SK-N-SH (cell line): Measurements from ENCODE around the gene CRAT.

Experiments
- EP300 ChIP-seq, 2 experiments: IDR thresholded peaks; 2 replicates each; pipeline versions ENCODE4 v1.4.0 to v1.6.1; 2012; ENCODE audit warnings: borderline replicate concordance in 1 of 2, low read depth in 1 of 2, low read length in 1 of 2
- GABPA ChIP-seq: IDR thresholded peaks from 2 replicates; pipeline ENCODE4 v1.4.0; 2012; ENCODE audit warnings: low read depth, mild to moderate bottlenecking
- IRF3 ChIP-seq: fragments of 150-350 bp; IDR thresholded peaks from 2 replicates; pipeline ENCODE4 v1.6.1; 2016; ENCODE audit warnings: mild to moderate bottlenecking, low read depth, low read length
- POLR2AphosphoS5 ChIP-seq: IDR thresholded peaks from 2 replicates; pipeline ENCODE4 v1.6.1; 2012; ENCODE audit warnings: low read depth, low read length
- RCOR1 ChIP-seq: fragments of 150-350 bp; IDR thresholded peaks from 2 replicates; pipeline ENCODE4 v1.6.1; 2017; ENCODE audit warnings: antibody characterized with exemption, low read length
- RXRA ChIP-seq: IDR thresholded peaks from 2 replicates; pipeline ENCODE4 v1.4.0; 2012; ENCODE audit warnings: low read depth, mild to moderate bottlenecking, borderline replicate concordance
- TAF1 ChIP-seq: IDR thresholded peaks from 2 replicates; pipeline ENCODE4 v1.6.1; 2012; ENCODE audit warnings: low read depth, mild to moderate bottlenecking, low read length, moderate library complexity, borderline replicate concordance
- TEAD4 ChIP-seq: IDR thresholded peaks from 2 replicates; pipeline ENCODE4 v1.4.0; 2012; ENCODE audit warnings: mild to moderate bottlenecking, borderline replicate concordance; ENCODE audit not compliant: insufficient read depth
- USF2 ChIP-seq: fragments of 150-350 bp; IDR thresholded peaks from 2 replicates; pipeline ENCODE4 v1.6.1; 2017; ENCODE audit warnings: antibody characterized with exemption, low read length, low read depth, borderline replicate concordance
- YY1 ChIP-seq: IDR thresholded peaks from 2 replicates; pipeline ENCODE4 v1.4.0; 2012; ENCODE audit warnings: low read depth, mild to moderate bottlenecking
- TF ChIP-seq, protein P1 (sequence below): fragments of 200-600 bp; sonication (generic); IDR thresholded peaks from 2 replicates; pipeline ENCODE4 v1.6.1; 2017; ENCODE audit warnings: antibody characterized with exemption, mild to moderate bottlenecking, moderate library complexity

DNA sequence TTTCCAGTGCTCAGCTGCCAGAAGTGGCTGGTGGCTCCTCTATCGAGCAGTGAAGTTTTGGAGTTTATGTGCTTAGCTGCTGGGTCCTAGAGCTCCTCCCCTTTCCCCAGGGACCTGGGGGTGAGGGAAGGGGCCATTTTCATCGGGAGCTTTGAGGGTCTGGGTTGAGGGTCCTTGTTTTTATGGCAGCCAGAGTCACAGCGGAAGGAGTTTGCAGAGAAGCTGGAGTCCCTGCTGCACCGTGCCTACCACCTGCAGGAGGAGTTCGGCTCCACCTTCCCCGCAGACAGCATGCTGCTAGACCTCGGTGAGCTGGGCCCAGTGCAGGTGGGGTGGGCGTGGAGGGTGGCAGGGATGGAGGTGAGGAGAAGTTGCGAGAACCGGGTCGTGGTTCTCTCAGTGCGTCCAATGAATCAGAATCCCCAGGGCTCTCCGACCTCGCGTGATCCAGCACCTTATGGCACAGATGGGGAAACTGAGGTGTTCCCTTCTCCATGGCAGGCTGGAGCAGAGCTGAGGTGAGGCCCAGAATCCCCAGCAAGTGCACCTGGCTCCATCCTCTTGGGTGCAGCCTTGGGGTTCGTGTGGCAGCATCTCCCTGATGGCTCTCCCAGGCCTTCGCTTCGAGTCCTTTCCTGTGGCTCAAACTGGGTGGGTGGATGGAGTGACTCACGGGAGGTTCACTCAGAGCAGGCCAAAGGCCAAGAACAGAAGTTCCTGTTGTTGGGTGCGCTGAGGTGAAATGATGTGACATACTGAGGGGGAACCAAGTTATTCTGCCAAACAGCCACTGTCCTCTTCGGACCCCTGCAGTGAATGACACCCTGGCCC is 51.4 kb downstream of the CRAT start:
- TF ChIP-seq RCOR1 = no peak
- TF ChIP-seq, protein P1, sequence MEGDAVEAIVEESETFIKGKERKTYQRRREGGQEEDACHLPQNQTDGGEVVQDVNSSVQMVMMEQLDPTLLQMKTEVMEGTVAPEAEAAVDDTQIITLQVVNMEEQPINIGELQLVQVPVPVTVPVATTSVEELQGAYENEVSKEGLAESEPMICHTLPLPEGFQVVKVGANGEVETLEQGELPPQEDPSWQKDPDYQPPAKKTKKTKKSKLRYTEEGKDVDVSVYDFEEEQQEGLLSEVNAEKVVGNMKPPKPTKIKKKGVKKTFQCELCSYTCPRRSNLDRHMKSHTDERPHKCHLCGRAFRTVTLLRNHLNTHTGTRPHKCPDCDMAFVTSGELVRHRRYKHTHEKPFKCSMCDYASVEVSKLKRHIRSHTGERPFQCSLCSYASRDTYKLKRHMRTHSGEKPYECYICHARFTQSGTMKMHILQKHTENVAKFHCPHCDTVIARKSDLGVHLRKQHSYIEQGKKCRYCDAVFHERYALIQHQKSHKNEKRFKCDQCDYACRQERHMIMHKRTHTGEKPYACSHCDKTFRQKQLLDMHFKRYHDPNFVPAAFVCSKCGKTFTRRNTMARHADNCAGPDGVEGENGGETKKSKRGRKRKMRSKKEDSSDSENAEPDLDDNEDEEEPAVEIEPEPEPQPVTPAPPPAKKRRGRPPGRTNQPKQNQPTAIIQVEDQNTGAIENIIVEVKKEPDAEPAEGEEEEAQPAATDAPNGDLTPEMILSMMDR = no peak
- TF ChIP-seq TEAD4 = no peak
- TF ChIP-seq YY1 = no peak
- TF ChIP-seq POLR2AphosphoS5 = no peak
- TF ChIP-seq GABPA = no peak
- TF ChIP-seq EP300 (IDR thresholded peaks at IDR 0.05; ENCODE audit: borderline replicate concordance in 1 of 2, low read depth in 1 of 2, low read length in 1 of 2) = no peak
- no peak for TF ChIP-seq IRF3
- no peak for TF ChIP-seq USF2
- no peak for TF ChIP-seq TAF1
- TF ChIP-seq RXRA = no peak
